ENCODE measurements around the gene NGF.

NGF gene

DNA sequence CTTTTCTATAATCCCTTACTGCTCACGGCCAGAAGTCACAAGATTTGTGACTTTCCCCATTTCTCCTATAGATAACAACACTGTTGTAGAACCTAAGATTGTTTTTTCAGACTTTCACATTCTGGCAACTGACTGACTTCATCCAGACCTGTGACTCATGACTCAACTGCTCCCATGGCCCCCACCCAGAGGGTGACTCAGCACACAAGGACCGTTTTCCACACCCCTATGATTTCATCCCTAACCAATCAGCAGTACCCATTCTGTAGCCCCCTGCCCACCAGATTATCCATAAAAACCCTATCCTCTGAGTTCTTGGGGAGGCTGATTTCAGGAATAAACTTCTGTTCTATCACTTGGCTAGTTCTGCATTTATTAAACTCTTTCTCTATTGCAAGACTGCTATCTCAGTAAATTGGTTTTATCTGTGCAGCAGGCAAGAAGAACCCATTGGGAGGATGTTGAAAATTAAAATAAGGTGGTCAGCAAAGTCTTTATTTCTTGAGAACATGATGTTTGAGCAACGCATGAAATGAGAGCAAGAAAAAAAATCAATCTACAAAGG is 79.7 kb downstream of the NGF start:
- no peak for TF ChIP-seq TCF4 (CRISPR knock-in tag; IDR thresholded peaks at IDR 0.05; ENCODE audit: borderline replicate concordance)
- TF ChIP-seq, protein P1, sequence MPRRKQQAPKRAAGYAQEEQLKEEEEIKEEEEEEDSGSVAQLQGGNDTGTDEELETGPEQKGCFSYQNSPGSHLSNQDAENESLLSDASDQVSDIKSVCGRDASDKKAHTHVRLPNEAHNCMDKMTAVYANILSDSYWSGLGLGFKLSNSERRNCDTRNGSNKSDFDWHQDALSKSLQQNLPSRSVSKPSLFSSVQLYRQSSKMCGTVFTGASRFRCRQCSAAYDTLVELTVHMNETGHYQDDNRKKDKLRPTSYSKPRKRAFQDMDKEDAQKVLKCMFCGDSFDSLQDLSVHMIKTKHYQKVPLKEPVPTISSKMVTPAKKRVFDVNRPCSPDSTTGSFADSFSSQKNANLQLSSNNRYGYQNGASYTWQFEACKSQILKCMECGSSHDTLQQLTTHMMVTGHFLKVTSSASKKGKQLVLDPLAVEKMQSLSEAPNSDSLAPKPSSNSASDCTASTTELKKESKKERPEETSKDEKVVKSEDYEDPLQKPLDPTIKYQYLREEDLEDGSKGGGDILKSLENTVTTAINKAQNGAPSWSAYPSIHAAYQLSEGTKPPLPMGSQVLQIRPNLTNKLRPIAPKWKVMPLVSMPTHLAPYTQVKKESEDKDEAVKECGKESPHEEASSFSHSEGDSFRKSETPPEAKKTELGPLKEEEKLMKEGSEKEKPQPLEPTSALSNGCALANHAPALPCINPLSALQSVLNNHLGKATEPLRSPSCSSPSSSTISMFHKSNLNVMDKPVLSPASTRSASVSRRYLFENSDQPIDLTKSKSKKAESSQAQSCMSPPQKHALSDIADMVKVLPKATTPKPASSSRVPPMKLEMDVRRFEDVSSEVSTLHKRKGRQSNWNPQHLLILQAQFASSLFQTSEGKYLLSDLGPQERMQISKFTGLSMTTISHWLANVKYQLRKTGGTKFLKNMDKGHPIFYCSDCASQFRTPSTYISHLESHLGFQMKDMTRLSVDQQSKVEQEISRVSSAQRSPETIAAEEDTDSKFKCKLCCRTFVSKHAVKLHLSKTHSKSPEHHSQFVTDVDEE (CRISPR knock-in tag; IDR thresholded peaks at IDR 0.05), result no peak
- TF ChIP-seq CREB5 (CRISPR knock-in tag; IDR thresholded peaks at IDR 0.05; ENCODE audit: low read depth), result no peak
- TF ChIP-seq ZFP30 (CRISPR knock-in tag; IDR thresholded peaks at IDR 0.05), result no peak
- no peak for TF ChIP-seq ZC3H10 (CRISPR knock-in tag; IDR thresholded peaks at IDR 0.05)
- no peak for TF ChIP-seq PPARA (CRISPR knock-in tag; IDR thresholded peaks at IDR 0.05; ENCODE audit: borderline replicate concordance)
- ATAC-seq, result no peak

DNA sequence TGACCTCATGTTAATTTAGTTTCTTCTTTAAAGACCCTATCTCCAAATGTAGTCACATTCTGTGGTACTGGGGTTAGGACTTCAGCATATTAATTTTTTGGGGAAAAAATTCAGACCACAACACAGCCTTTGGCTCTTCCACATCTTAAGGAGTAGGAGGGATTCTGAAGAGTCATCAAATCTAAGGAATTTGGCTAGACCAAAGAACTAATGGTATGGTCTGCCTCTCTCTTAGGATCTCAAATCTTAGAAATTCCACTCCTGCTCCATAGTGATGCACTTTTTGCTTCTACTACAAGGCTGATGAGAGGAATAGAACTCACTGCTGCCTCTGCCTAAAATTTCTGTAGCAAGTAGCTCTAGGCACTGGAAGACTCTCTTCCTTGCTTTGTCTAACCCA is 80.5 kb downstream of the NGF start:
- ATAC-seq, result no peak
- TF ChIP-seq OSR1 (CRISPR knock-in tag; IDR thresholded peaks at IDR 0.05), result no peak
- TF ChIP-seq CREB5 (CRISPR knock-in tag; IDR thresholded peaks at IDR 0.05; ENCODE audit: low read depth), result no peak
- TF ChIP-seq ARNTL (CRISPR knock-in tag; IDR thresholded peaks at IDR 0.05; ENCODE audit: borderline replicate concordance, low read depth), result no peak
- TF ChIP-seq ISL1 (CRISPR knock-in tag; IDR thresholded peaks at IDR 0.05), result no peak
- TF ChIP-seq ZC3H10 (CRISPR knock-in tag; IDR thresholded peaks at IDR 0.05), result no peak
- TF ChIP-seq GLIS3 (CRISPR knock-in tag; IDR thresholded peaks at IDR 0.05), result no peak
- TF ChIP-seq, protein P1 (CRISPR knock-in tag; IDR thresholded peaks at IDR 0.05), result no peak
- no peak for TF ChIP-seq ZNF70 (CRISPR knock-in tag; IDR thresholded peaks at IDR 0.05)
- no peak for TF ChIP-seq SNAI2 (CRISPR knock-in tag; IDR thresholded peaks at IDR 0.05)
- TF ChIP-seq, protein P2, sequence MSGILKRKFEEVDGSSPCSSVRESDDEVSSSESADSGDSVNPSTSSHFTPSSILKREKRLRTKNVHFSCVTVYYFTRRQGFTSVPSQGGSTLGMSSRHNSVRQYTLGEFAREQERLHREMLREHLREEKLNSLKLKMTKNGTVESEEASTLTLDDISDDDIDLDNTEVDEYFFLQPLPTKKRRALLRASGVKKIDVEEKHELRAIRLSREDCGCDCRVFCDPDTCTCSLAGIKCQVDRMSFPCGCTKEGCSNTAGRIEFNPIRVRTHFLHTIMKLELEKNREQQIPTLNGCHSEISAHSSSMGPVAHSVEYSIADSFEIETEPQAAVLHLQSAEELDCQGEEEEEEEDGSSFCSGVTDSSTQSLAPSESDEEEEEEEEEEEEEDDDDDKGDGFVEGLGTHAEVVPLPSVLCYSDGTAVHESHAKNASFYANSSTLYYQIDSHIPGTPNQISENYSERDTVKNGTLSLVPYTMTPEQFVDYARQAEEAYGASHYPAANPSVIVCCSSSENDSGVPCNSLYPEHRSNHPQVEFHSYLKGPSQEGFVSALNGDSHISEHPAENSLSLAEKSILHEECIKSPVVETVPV (CRISPR knock-in tag; IDR thresholded peaks at IDR 0.05), result no peak
- TF ChIP-seq ZNF565 (CRISPR knock-in tag; conservative IDR thresholded peaks at IDR 0.05; ENCODE audit: low read depth), result no peak
- no peak for TF ChIP-seq PPARA (CRISPR knock-in tag; IDR thresholded peaks at IDR 0.05; ENCODE audit: borderline replicate concordance)
- TF ChIP-seq RARB (CRISPR knock-in tag; IDR thresholded peaks at IDR 0.05), result no peak
- no peak for TF ChIP-seq ZFP3 (CRISPR knock-in tag; IDR thresholded peaks at IDR 0.05)

DNA sequence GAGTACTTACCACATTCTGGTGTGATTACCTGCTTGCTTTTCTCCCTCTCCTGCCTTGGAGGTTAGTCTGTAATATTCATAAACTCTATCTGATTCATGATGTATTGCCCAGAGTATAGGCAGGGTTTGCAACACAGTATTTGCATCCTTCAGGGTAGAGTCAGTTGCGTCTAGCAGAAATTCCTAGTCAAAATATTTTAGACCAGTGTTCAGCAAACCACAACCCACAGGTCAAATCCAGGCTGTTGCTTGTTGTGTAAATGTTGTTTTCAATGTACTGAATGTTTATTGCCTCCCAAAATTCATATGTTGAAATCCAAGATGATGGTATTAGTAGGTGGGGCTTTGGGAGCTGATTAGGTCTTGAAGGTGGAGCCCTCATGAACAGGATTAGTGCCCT is 82.9 kb downstream of the NGF start:
- no peak for ATAC-seq
- TF ChIP-seq GLIS3 (CRISPR knock-in tag; IDR thresholded peaks at IDR 0.05) (no peak), BACH2 (CRISPR knock-in tag; IDR thresholded peaks at IDR 0.05; ENCODE audit: borderline replicate concordance) (no peak), ZC3H10 (CRISPR knock-in tag; IDR thresholded peaks at IDR 0.05) (no peak), PPARA (CRISPR knock-in tag; IDR thresholded peaks at IDR 0.05; ENCODE audit: borderline replicate concordance) (no peak), TOX (CRISPR knock-in tag; IDR thresholded peaks at IDR 0.05; ENCODE audit: borderline replicate concordance) (no peak), RARB (CRISPR knock-in tag; IDR thresholded peaks at IDR 0.05) (no peak), ARNTL (CRISPR knock-in tag; IDR thresholded peaks at IDR 0.05; ENCODE audit: borderline replicate concordance, low read depth) (no peak), TCF4 (CRISPR knock-in tag; IDR thresholded peaks at IDR 0.05; ENCODE audit: borderline replicate concordance) (no peak), ESRRG (CRISPR knock-in tag; IDR thresholded peaks at IDR 0.05) (no peak), CSDC2 (CRISPR knock-in tag; IDR thresholded peaks at IDR 0.05) (no peak), ZFP3 (CRISPR knock-in tag; IDR thresholded peaks at IDR 0.05) (no peak), SNAI2 (CRISPR knock-in tag; IDR thresholded peaks at IDR 0.05) (no peak), ZNF565 (CRISPR knock-in tag; conservative IDR thresholded peaks at IDR 0.05; ENCODE audit: low read depth) (no peak), ZNF70 (CRISPR knock-in tag; IDR thresholded peaks at IDR 0.05) (no peak), CREB5 (CRISPR knock-in tag; IDR thresholded peaks at IDR 0.05; ENCODE audit: low read depth) (no peak)
- TF ChIP-seq, protein P3, sequence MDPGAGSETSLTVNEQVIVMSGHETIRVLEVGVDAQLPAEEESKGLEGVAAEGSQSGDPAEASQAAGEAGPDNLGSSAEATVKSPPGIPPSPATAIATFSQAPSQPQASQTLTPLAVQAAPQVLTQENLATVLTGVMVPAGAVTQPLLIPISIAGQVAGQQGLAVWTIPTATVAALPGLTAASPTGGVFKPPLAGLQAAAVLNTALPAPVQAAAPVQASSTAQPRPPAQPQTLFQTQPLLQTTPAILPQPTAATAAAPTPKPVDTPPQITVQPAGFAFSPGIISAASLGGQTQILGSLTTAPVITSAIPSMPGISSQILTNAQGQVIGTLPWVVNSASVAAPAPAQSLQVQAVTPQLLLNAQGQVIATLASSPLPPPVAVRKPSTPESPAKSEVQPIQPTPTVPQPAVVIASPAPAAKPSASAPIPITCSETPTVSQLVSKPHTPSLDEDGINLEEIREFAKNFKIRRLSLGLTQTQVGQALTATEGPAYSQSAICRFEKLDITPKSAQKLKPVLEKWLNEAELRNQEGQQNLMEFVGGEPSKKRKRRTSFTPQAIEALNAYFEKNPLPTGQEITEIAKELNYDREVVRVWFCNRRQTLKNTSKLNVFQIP (CRISPR knock-in tag; IDR thresholded peaks at IDR 0.05; ENCODE audit: borderline replicate concordance, low read depth), result no peak

All from SK-N-SH treated with all-trans-retinoic acid at 6 μM for 48 hours (cell line).